Panc1 (cell line): ENCODE results near the gene CUL1. TPM values are rescaled to one million over a fixed set of nuclear protein-coding genes. Genes with fewer than 3 reads are reported as not detected.

ENCODE experiments used
- ATAC-seq: fragments of 200-7000 bp; cut with Tn5 transposase; 2 replicates; pipeline ENCODE4 v1.9.1; 2020; ENCODE audit warnings: mild to moderate bottlenecking, moderate library complexity
- BruUV-seq: library from RNA; stranded (reverse); fragments of 400-500 nt; replicated peaks from 2 replicates; lab custom pipeline; 2021; lab: Mats Ljungman, UMichigan
- CTCF ChIA-PET: fragments of 300-600 bp; sonication (Branson Sonifier 250); formaldehyde crosslinking; loops from one replicate; lab custom pipeline; 2022; ENCODE audit warnings: antibody characterized with exemption; lab: Charles Lee
- POLR2A ChIA-PET: fragments of 300-600 bp; sonication (Branson Sonifier 250); formaldehyde crosslinking; loops from one replicate; lab custom pipeline; 2022; ENCODE audit warnings: antibody characterized with exemption; lab: Charles Lee
- DNase-seq: peaks from one replicate; pipeline ENCODE4 v3.0.0-alpha.2; 2010; ENCODE audit warnings: low read depth, low spot score
- H3K27ac ChIP-seq: 2 replicates; pipeline ENCODE4 v1.5.1; 2011; ENCODE audit warnings: mild to moderate bottlenecking, low read length, inconsistent platforms
- H3K27me3 ChIP-seq: fragments of 200-500 bp; sonication (Bioruptor generic); 2 replicates; pipeline ENCODE4 v1.6.0; 2014; ENCODE audit warnings: low read length, inconsistent platforms; ENCODE audit not compliant: control insufficient read depth, insufficient read depth
- H3K36me3 ChIP-seq: fragments of 200-500 bp; sonication (Bioruptor generic); 2 replicates; pipeline ENCODE4 v1.5.1; 2014; ENCODE audit warnings: inconsistent platforms, mild to moderate bottlenecking, low read length, moderate library complexity; ENCODE audit not compliant: control insufficient read depth, insufficient read depth
- H3K4me1 ChIP-seq: 2 replicates; pipeline ENCODE4 v1.5.1; 2011; ENCODE audit warnings: inconsistent platforms, mild to moderate bottlenecking, low read length, moderate library complexity; ENCODE audit not compliant: control insufficient read depth, insufficient read depth
- H3K4me3 ChIP-seq, 2 experiments: 2 replicates each; pipeline ENCODE4 v1.5.1; 2011 to 2012; ENCODE audit warnings: low read depth in 2 of 2, low read length in 2 of 2, mild to moderate bottlenecking in 2 of 2, inconsistent platforms in 1 of 2, moderate library complexity in 1 of 2
- H3K9me3 ChIP-seq: fragments of 200-500 bp; sonication (Bioruptor generic); 2 replicates; pipeline ENCODE4 v1.5.1; 2014; ENCODE audit warnings: low read depth, mild to moderate bottlenecking, inconsistent platforms, low read length, moderate library complexity; ENCODE audit not compliant: control insufficient read depth, insufficient read depth
- CTCF ChIP-seq: fragments of 450-650 bp; IDR thresholded peaks from 2 replicates; pipeline ENCODE4 v1.5.1; 2017; ENCODE audit warnings: mild to moderate bottlenecking
- POLR2AphosphoS5 ChIP-seq: IDR thresholded peaks from 2 replicates; pipeline ENCODE4 v1.6.1; 2012; ENCODE audit warnings: mild to moderate bottlenecking, low read depth, low read length, moderate library complexity
- REST ChIP-seq, 2 experiments: IDR thresholded peaks; 2 replicates each; pipeline ENCODE4 v1.6.1; 2011 to 2012; ENCODE audit warnings: low read depth in 2 of 2, control low read depth in 1 of 2, low read length in 1 of 2, mild to moderate bottlenecking in 1 of 2, moderate library complexity in 1 of 2; ENCODE audit not compliant: insufficient read depth in 1 of 2
- SIN3A ChIP-seq: IDR thresholded peaks from 2 replicates; pipeline ENCODE4 v1.6.1; 2012; ENCODE audit warnings: low read depth, mild to moderate bottlenecking, low read length, moderate library complexity, borderline replicate concordance; ENCODE audit not compliant: insufficient read depth
- TCF7L2 ChIP-seq: IDR thresholded peaks from 2 replicates; pipeline ENCODE4 v1.6.1; 2011; ENCODE audit warnings: mild to moderate bottlenecking, low read depth, low read length, inconsistent platforms
- in situ Hi-C: cut with HindIII; loops from 2 replicates; pipeline ENCODE4 v1.10.0; 2016; ENCODE audit warnings: low sequenced_read_pairs, low pct_unique_long_range_greater_than_20kb
- intact Hi-C: fragments of 100-400 bp; cut with micrococcal nuclease; formaldehyde crosslinking; loops from one replicate; pipeline ENCODE4 v1.10.0; 2022; ENCODE audit not compliant: unreplicated experiment
- total RNA-seq: library from RNA; stranded (reverse); gene quantifications from one replicate; pipeline ENCODE4 v1.2.1, GENCODE V29; 2021; ENCODE audit not compliant: unreplicated experiment

Gene CUL1
- total RNA-seq, 1 experiment from 2014 or later, result 60.6 TPM

- POLR2A ChIA-PET, result no interaction called here
- in situ Hi-C loops (no loop called here), intact Hi-C loops (no loop called here)
- Histone ChIP-seq H3K4me1 (peaks cover 3% of the 10 kb centered on the region; the same call in 1 of the 2 replicates), H3K36me3 (no peaks in the 10 kb centered on the region), H3K27ac (no peak overlapping the region), H3K4me3 (no peak overlapping the region), H3K9me3 (no peaks in the 10 kb centered on the region), H3K27me3 (no peaks in the 10 kb centered on the region)
- DNase-seq (no peak), ATAC-seq (no peak)
- CTCF ChIA-PET, result no interaction called here
- no TSS peak for BruUV-seq
- TF ChIP-seq REST (IDR thresholded peaks at IDR 0.05; ENCODE audit: insufficient read depth in 1 of 2, low read depth in 2 of 2, low read length in 1 of 2) (no peak), CTCF (no peak), POLR2AphosphoS5 (no peak), SIN3A (no peak), TCF7L2 (no peak)
These were observed 15.8 kb downstream of the CUL1 start for GRCh38 chr7:148714498-148714897.

DNA sequence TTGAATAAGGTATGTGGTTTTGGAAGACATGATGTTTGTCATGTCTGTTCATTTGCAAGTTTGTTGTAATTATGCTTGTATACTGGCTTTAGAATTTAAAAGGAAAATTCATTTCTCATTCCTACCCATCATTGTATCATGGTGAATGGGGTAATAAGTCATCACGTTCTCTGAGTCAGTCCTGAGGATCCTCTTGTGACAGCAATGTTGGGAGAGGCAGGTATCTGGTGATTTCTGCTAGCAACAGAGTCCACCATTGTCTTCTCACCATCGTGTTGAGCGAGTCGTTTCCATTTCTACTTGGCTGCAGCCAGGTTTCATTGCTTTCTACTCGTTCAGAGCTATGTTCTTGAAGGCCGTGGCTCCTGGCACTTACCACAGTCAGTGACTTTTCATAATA lies 16.3 kb downstream of the CUL1 start:
- POLR2A ChIA-PET, result no interaction called here
- Histone ChIP-seq H3K36me3 (no peaks in the 10 kb centered on the region), H3K4me3 (no peak overlapping the region), H3K4me1 (peaks cover 3% of the 10 kb centered on the region; the same call in 1 of the 2 replicates), H3K27ac (no peak overlapping the region), H3K27me3 (no peaks in the 10 kb centered on the region), H3K9me3 (no peaks in the 10 kb centered on the region)
- CTCF ChIA-PET, result no interaction called here
- TF ChIP-seq REST (IDR thresholded peaks at IDR 0.05; ENCODE audit: insufficient read depth in 1 of 2, low read depth in 2 of 2, low read length in 1 of 2) (no peak), POLR2AphosphoS5 (no peak), SIN3A (no peak), CTCF (no peak), TCF7L2 (no peak)
- DNase-seq (no peak), ATAC-seq (no peak)
- intact Hi-C loops, result no loop called here
- in situ Hi-C loops, result no loop called here
- BruUV-seq, result no TSS peak
